K562 (cell line): Measurements from ENCODE around the gene KRTCAP2.

Experiments
- CHD7 ChIP-seq: fragments of 200-600 bp; sonication (generic); IDR thresholded peaks from one replicate; pipeline ENCODE4 v1.6.1; 2012; ENCODE audit warnings: mild to moderate bottlenecking, low read depth, low read length, inconsistent platforms
- CTCF ChIP-seq, 3 experiments: IDR thresholded peaks in 2 of 3; conservative IDR thresholded peaks in 1 of 3; 2 replicates each; pipeline ENCODE4 v1.5.1; 2011 to 2012; ENCODE audit warnings: low read length in 3 of 3, mild to moderate bottlenecking in 3 of 3, control low read depth in 2 of 3, improper control_type of control experiment in 1 of 3, inconsistent platforms in 1 of 3, low read depth in 1 of 3, mixed read lengths in 1 of 3, moderate library complexity in 1 of 3; ENCODE audit not compliant: insufficient read depth in 2 of 3
- MXI1 ChIP-seq: IDR thresholded peaks from 2 replicates; pipeline ENCODE4 v1.6.1; 2011; ENCODE audit warnings: low read depth, mild to moderate bottlenecking, improper control_type of control experiment, low read length

GRCh38 chr1:155127105-155127966 lies 45.8 kb downstream of the KRTCAP2 start, which contains the start of gene EFNA1:
- TF ChIP-seq MXI1 (no peak), CTCF (IDR thresholded peaks at IDR 0.05 in 2 of 3, conservative IDR thresholded peaks at IDR 0.05 in 1 of 3; ENCODE audit: insufficient read depth in 2 of 3, low read depth in 1 of 3, low read length in 3 of 3) (no peak), CHD7 (no peak)
